Lower lobe of right lung (tissue), 2 donors: Measurements from ENCODE around the gene PACRG. TPM values are rescaled to one million over a fixed set of nuclear protein-coding genes. Genes with fewer than 3 reads are reported as not detected.

Experiments used
- ATAC-seq, 2 donors: fragments of 200-7000 bp; cut with Tn5 transposase; one replicate each; pipeline ENCODE4 v1.9.1; 2020 to 2022; ENCODE audit warnings: mild to moderate bottlenecking in 2 of 2, moderate library complexity in 2 of 2
- DNase-seq: peaks from one replicate; pipeline ENCODE4 v3.0.0-alpha.2; 2020
- H3K27ac ChIP-seq: fragments of 200-600 bp; one replicate; pipeline ENCODE4 v1.8.0; 2022
- H3K27me3 ChIP-seq: fragments of 200-600 bp; one replicate; pipeline ENCODE4 v1.8.0; 2022; ENCODE audit warnings: low read depth
- H3K36me3 ChIP-seq: fragments of 200-600 bp; one replicate; pipeline ENCODE4 v1.8.0; 2022; ENCODE audit warnings: mild to moderate bottlenecking
- H3K4me1 ChIP-seq: fragments of 200-600 bp; one replicate; pipeline ENCODE4 v1.8.0; 2022
- H3K4me3 ChIP-seq: fragments of 200-600 bp; one replicate; pipeline ENCODE4 v1.8.0; 2022; ENCODE audit warnings: mild to moderate bottlenecking
- H3K9me3 ChIP-seq: fragments of 200-600 bp; one replicate; pipeline ENCODE4 v1.8.0; 2022
- intact Hi-C: fragments of 100-400 bp; cut with DNase I; formaldehyde crosslinking; loops from one replicate; pipeline ENCODE4 v1.11.0; 2022
- total RNA-seq: library from RNA; stranded (reverse); fragmentation: NEBNext Ultra II Directional; extraction: Animal tissue kit (Norgen Biotek cat#: 25700); gene quantifications from one replicate; pipeline ENCODE4 v1.2.1, GENCODE V29; 2021
- TF ChIP-seq, protein P1 (sequence below): fragments of 200-600 bp; IDR thresholded peaks from one replicate; pipeline ENCODE4 v1.8.0; 2022; ENCODE audit warnings: antibody characterized with exemption, mild to moderate bottlenecking
- donor health status: DM: no; HTN: yes; CAD: no; lungs with severe emphysema.

Gene PACRG
- total RNA-seq, 1 donor from 2014 or later, result 5.5 TPM

DNA sequence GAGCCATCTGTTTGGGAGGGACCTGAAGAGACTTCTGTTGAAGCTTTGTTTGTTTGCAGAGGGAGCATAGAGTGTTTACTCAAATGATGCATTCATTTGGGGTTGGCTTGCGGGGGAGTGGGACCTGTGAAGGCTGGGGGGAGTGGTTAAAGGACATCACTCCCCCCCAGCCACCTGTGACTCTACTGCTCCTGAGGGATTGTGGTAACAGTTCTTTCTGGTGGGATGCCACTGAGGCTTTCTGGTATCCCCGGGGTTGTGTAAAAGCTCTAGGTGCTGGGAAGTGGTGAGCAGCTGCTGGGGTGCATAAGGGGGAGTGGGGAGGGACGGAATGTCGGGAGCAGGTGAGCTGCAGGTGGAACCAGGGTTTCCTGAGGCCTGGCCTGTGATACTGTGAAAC, 447.5 kb downstream of the PACRG start:
- H3K36me3 ChIP-seq, result no peaks in the 10 kb centered on the region
- no peaks in the 10 kb centered on the region for H3K4me1 ChIP-seq
- no peak overlapping the region for H3K27ac ChIP-seq
- H3K9me3 ChIP-seq, result peaks cover 3% of the 10 kb centered on the region
- intact Hi-C loops, result no loop called here
- no peaks in the 10 kb centered on the region for H3K27me3 ChIP-seq
- TF ChIP-seq, protein P1, sequence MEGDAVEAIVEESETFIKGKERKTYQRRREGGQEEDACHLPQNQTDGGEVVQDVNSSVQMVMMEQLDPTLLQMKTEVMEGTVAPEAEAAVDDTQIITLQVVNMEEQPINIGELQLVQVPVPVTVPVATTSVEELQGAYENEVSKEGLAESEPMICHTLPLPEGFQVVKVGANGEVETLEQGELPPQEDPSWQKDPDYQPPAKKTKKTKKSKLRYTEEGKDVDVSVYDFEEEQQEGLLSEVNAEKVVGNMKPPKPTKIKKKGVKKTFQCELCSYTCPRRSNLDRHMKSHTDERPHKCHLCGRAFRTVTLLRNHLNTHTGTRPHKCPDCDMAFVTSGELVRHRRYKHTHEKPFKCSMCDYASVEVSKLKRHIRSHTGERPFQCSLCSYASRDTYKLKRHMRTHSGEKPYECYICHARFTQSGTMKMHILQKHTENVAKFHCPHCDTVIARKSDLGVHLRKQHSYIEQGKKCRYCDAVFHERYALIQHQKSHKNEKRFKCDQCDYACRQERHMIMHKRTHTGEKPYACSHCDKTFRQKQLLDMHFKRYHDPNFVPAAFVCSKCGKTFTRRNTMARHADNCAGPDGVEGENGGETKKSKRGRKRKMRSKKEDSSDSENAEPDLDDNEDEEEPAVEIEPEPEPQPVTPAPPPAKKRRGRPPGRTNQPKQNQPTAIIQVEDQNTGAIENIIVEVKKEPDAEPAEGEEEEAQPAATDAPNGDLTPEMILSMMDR, result no peak
- no peak overlapping the region for H3K4me3 ChIP-seq
- no peak for DNase-seq
- no peak for ATAC-seq

DNA sequence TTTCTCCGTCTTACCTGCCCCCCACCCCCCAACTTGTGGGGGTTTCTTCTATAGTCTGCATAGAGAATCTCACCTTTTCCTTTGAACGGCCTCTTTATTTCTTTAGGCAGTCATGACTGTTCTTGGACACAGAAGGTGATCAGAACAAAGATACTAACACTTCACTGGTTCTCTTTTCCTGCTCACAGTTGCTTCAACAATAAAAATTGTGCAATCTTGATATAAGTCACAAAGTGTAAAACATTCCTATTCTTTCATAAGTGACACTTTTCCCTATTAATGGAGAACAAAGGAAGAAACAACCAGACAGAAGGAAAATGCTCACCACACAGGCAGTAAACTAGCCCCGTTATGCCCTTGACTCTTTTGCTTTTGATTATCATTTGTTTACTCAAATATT, 448.3 kb downstream of the PACRG start:
- intact Hi-C loops, result no loop called here
- ATAC-seq, result no peak
- H3K9me3 ChIP-seq, result no peaks in the 10 kb centered on the region
- H3K36me3 ChIP-seq, result no peaks in the 10 kb centered on the region
- H3K4me1 ChIP-seq, result peaks cover 4% of the 10 kb centered on the region
- no peak overlapping the region for H3K27ac ChIP-seq
- no peaks in the 10 kb centered on the region for H3K27me3 ChIP-seq
- H3K4me3 ChIP-seq, result no peak overlapping the region
- no peak for DNase-seq
- TF ChIP-seq, protein P1, result no peak

DNA sequence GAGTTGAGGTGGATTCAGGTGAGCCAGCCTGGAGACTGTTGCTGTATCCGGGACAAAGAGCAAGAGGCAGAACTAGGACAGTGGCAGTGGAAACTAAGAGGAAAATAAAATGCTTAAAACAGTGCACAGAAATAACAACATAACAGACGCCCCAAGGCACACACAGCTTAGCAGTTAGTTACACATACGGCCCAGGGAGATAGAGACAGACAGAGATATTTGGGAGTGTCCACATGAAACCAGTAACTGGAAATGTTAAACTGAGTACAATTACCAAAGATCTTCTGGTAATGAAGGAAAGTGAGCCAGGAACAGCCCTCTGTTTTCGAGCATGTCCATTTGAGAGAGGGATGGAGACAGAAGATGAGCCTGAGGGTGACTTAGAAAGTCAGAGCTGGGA, 449.2 kb downstream of the PACRG start:
- Histone ChIP-seq H3K4me3 (no peak overlapping the region), H3K27ac (no peak overlapping the region), H3K27me3 (no peaks in the 10 kb centered on the region), H3K9me3 (no peaks in the 10 kb centered on the region), H3K36me3 (no peaks in the 10 kb centered on the region), H3K4me1 (peaks cover 9% of the 10 kb centered on the region)
- ATAC-seq (no peak), DNase-seq (no peak)
- intact Hi-C loops, result no loop called here
- TF ChIP-seq, protein P1, result no peak

DNA sequence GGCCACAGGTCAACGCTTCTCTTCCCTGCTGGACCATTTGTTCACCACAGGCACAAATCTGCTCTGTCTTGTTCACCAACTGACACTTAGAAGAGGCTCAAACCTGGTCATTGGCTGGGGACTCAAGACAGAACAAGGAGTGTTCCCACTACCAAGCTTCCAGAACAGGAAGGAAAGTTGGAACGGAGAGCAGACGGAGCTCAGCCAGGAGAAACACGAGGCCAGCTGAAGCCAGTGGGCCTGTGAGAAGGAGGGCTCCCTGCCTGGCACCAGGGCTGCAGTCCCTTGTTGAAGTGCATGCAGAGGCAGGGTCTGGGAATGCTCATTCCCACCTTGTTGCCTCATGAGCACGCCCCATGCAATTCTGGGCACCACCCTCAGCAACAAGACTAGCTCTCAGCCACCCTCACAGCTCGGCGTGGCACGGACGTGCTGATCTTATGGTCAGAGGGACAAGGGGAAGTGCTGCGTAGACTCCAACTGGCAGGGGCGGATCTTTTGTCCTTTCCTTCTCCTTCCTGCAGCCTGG, 450.2 kb downstream of the PACRG start:
- Histone ChIP-seq H3K27ac (no peak overlapping the region), H3K9me3 (no peaks in the 10 kb centered on the region), H3K27me3 (no peaks in the 10 kb centered on the region), H3K4me1 (peaks cover 9% of the 10 kb centered on the region), H3K36me3 (no peaks in the 10 kb centered on the region), H3K4me3 (no peak overlapping the region)
- ATAC-seq (no peak), DNase-seq (no peak)
- TF ChIP-seq, protein P1, result no peak
- intact Hi-C loops, result no loop called here

DNA sequence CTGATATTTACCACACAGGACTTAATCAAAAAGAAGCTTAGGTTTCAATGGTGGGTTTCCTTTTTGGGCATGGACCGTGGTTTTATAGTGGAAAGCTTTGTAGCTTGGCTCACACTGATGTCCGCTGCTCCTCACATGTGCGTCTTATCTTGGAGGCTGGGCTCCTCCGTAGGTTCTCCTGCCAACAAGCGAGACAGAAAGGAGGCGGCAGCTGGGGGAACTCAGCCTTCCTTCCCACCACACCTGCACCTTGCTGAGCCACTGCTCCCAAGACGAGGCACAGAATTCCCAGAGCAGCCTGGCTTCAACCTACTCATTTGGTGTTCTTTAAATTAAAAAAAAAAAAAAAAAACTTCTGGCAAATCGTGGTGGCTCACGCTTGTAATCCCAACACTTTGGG, 451.3 kb downstream of the PACRG start:
- no peak for ATAC-seq

More for the DNA sequence above, 451.3 kb downstream of the PACRG start:
- TF ChIP-seq, protein P1, result no peak
- DNase-seq, result no peak
- peaks cover 9% of the 10 kb centered on the region for H3K4me1 ChIP-seq
- H3K27ac ChIP-seq, result no peak overlapping the region
- H3K27me3 ChIP-seq, result no peaks in the 10 kb centered on the region
- intact Hi-C loops, result no loop called here
- H3K9me3 ChIP-seq, result no peaks in the 10 kb centered on the region
- no peak overlapping the region for H3K4me3 ChIP-seq
- no peaks in the 10 kb centered on the region for H3K36me3 ChIP-seq
